DMS53 (cell line): Measurements from ENCODE around the gene CAPN15.
"Not testable (repeated sequence)": the region's sequence is repeated elsewhere in the genome, so short reads cannot be mapped to it uniquely, and the experiment has no call there.

Experiments
- DNase-seq: peaks from one replicate; lab custom pipeline; 2025; lab: John Stamatoyannopoulos, UW

The CAPN15 gene

DNA sequence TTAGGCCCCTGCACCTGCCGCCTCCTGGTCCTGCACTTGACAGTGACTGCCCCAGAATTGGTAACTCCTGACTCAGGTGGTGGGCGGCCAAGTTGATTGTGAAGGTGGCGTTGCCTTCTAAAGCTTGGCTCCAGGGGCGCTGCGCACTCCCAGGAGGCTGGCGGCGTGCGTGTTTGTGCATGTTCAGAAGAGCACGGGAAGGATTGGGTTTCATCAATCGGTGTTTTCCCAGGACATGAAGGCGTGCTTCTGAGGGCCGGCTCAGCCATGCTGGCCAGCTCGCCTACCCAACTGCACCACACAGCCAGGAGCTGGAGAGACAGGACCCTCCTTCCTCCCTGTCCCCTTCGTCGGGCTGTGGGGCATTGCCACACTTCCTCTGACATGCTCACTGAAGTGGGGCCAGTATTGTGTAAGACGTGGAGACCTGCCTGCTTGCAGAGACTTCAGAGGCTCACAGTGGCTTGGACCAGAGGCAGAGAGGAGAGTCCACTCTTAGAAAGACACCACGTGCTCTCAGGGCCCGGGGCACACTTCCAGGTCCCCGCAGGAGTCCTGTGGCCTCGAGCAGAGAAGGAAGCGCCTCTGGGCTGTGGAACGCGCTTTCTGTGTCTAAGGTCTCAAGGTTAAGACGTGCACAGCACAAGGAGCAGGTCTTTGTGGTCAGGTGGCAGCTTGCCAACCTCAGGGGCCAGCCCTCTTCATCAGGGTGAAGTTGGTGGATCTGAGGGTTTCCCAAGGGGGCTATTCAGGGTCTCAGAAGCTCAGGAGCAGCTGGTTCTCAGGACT, 65.2 kb downstream of the CAPN15 start:
- peak; percentile 94 for DNase-seq

DNA sequence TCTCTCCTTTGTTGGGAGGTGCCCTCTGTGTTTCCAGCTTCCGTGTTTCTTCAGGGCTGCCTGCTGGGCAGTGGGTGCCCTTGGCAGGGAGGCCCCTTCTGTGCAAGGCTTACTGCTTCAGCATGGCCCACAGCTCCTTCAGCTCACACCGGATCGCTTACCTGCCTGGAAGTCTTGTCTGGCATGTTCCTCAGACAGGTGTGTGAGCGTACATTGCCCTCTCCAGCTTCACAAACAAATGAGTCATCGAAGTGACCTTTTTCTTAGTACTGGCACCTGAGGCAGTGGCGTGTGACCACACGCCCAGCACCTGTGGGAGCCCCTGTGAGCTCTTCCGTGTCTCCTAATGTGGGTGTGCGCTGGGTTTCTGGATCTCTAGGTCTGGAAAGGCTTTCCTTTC, 65.9 kb downstream of the CAPN15 start:
- peak; percentile 96 for DNase-seq

DNA sequence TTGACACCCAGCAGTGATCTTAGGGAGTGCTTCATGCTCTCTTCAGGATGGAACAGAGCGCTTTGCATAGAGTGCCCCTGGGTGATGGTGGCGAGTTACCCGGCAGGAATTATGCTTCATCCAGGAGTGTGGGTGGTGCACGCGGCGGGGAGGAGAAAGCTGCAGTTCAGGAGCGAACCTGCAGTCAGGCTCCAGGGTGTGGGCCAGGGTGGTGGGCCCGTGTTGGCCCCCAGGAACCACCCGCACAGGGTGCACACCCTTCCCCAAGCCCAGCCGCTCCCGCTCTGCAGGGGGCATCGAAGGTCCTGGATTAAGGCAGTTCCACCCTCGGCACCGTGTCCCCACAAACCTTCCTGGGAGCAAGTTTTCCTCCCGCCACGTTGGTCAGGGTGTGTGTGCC, 66.3 kb downstream of the CAPN15 start:
- no peak for DNase-seq

DNA sequence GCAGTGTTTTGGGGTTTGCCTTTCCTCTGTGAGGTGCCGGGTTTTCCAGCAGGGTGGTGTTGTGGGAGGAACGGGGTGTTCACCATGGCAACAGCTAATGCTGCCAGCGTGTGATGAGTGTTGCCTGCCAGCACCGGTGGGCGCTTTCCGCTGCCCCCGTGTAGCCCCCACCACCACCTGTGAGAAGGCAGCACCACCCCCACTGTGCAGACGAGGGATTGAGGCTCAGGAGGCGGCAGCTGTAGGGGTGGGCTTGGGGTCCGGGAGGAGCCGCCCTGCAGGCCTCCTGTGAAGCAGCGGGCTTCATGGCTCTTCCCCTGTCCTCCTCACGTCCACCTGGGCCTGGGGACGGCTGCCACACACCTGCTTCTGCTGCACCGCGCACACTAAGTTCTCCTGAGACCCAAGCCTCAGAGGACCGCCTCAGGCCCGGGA, 67.6 kb downstream of the CAPN15 start:
- DNase-seq = no peak

DNA sequence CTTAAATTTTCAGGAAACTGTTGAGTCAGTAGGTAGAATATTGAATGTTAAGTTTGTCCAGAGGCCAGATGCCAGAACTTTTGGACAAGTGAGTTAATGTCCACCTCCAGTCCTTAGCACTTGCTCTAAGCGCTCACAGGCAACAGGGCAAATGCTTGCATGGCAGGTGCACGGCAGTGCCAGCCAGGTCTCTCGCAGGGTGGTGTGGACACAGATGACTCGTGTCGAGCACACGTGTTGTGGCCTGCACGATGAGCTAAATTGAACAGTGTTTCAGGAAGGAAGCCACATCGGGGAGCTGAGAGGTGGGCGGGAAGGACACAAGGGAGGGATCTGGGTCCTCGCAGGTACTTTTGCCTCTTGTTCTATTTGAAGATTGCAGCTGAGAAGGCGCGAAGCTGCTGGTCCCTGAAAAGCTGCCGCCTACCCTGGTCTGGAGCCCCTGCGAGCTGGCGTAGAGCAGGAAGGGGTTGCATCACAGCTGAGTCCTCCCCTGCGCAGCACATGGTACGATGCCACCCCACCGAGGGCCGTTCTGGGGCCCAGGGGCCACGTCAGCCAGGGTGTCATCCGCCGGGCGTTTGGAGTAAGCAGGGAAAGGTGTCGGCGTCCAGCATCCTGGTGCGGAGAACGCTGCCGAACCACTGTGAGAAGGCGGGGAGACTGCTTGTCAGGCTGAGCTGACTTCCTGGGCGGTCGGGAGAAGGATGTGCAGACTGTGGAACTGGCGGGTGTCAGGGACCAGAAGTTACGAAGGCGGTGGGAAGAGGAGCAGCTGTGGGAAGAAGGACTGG, 68.6 kb downstream of the CAPN15 start:
- peak; percentile 73 for DNase-seq

DNA sequence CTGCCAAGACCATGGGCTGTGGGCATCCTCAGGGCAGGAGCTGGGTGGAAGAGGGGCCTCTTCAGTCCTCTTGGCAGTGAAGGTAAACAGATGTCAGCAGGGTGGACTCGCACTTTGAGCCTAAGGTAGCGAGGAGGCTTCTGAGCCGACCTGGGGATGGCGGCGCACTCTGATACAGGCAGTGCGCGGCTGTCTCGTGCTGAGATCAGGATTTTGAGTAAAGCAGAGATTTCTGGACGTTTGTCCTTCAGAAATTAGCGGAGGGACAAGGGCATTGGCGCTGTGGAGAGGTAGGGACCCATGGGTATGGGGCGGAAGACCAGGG, 69.2 kb downstream of the CAPN15 start:
- DNase-seq = no peak

DNA sequence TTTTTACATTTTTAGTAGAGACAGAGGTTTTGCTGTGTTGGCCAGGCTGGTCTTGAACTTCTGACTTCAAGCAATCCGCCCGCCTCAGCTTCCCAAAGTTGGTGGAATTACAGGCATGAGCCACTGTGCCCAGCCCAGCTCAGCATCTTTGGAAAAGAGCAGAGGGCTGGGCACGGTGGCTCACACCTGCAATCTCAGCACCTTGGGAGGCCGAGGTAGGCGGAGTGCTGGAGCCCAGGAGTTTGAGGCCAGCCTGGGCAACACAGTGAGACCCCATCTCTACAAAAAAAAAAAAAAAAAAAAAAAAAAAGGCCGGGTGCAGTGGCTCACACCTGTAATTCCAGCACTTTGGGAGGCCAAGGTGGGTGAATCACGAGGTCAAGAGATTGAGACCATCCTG, 70.1 kb downstream of the CAPN15 start:
- DNase-seq = not testable (repeated sequence)

DNA sequence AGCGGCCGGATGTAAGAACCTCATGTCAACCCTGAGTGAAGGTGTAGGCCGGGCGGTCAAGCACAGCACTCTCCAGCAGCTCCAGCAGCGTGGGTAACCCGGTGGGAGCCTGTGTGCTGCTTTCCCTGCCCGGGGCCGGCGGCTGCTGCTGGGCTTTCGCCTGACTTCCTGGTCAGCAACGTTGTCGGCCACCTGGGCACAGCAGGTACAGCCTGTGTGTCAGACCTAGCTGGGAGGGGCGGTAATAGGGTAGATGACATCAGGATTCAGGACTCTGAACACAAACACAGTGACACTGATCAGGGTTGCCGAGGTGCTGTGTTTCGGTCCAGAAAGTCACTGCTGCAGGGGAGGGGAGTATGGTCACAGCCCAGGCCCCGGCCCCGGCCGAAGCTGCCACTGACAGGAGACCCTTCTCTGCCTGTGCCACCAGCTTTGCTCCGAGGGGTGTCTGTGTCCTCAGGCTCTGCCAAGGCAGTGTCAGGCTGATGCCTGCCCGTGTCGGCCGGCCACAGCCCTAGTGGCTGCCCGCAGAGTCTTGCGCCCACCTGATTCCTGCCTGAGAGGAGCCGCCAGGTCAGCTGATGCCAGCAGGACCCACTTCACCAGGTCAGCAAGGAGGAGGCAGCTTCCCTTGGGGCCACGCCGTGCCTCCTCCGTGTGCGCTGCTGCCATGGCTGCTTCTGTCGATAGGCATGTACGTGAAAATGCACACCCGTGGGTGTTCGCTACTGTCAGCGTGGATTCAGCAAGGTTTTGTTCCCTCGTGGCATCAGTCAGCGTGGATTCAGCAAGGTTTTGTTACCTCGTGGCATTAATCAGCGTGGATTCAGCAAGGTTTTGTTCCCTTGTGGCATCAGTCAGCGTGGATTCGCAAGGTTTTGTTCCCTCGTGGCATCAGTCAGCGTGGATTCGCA, 71.6 kb downstream of the CAPN15 start:
- DNase-seq = no peak

DNA sequence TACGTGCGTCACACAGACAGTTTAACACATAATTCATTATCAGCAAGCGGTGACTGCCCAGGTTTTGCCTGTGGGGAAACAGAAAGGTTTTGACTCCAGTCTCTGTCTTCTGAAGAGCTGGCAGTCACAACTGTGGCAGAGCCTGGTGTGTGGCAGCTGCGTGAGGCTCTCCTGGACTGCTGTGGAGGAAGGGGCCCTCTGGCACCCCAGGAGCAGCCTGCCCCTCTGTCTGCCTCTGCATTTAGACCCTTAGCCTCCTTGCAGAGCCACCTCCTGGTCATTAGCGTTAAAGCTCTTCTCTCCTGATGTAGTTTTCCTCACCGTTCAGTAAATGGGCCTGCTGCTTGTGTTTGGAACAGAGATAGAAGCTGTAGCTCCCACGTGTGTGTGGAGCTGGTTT, 73.3 kb downstream of the CAPN15 start:
- no peak for DNase-seq

DNA sequence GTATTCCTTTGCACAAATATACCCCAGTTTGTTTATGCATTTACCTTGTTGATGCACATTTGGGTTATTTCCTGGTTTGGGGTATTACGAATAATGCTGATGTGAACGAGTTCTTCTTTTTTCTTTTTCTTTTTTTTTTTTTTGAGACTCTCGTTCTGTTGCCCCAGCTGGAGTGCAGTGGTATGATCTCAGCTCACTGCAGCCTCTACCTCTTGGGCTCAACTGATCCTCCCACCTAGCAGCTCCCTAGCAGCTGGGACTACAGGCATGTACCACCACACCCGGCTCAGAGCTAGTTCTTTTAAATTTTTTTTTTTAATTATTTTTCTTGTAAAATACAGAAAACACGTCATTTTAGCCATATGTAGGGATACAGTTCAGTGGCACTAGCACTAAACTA, 76.4 kb downstream of the CAPN15 start:
- DNase-seq = no peak
